Measurements from ENCODE around the gene TRPM4. TPM values are rescaled to one million over a fixed set of nuclear protein-coding genes. Genes with fewer than 3 reads are reported as not detected.
A peak's percentile ranks its signal among the peaks of the same experiment; 100 is the strongest.

Gene TRPM4
- total RNA-seq, 3 donors from 2014 or later (not counting 1 experiment from before 2014, with no cell fraction given) = 0.20 TPM; not detected in 2

GRCh38 chr19:49150944-49151243 is 6.7 kb upstream of the TRPM4 start:
- Histone ChIP-seq H3K4me1 (ENCODE audit: control insufficient read depth, insufficient read depth, low read length) (peaks cover 40% of the 10 kb centered on the region), H3K36me3 (ENCODE audit: control insufficient read depth, insufficient read depth, low read length) (no peaks in the 10 kb centered on the region), H3K27ac (ENCODE audit: low read length) (no peak overlapping the region), H3K27me3 (ENCODE audit: control insufficient read depth, insufficient read depth, low read length) (peaks cover 25% of the 10 kb centered on the region), H3K4me3 (ENCODE audit: low read length) (peak overlapping the region; percentile 56), H3K9me3 (ENCODE audit: control insufficient read depth, insufficient read depth, low read length) (no peaks in the 10 kb centered on the region)
- H3K4me3 Mint-ChIP-seq = peak overlapping the region; percentile 70
- peaks cover 19 to 56% of the 10 kb centered on the region in 2 donors for H3K27me3 Mint-ChIP-seq (ENCODE audit: low read depth in 2 of 2)
- H3K36me3 Mint-ChIP-seq = no peaks in the 10 kb centered on the region
- no peak overlapping the region for H3K27ac Mint-ChIP-seq
- intact Hi-C loops (cut with micrococcal nuclease) = no loop called here
- H3K9me3 Mint-ChIP-seq = no peaks in the 10 kb centered on the region
- DNase-seq (no peak), ATAC-seq (no peak)
- H3K4me1 Mint-ChIP-seq = peaks cover 21 to 48% of the 10 kb centered on the region in 2 donors
- WGBS (ENCODE audit: insufficient coverage) = 9% methylated on average over 13 of the region's 16 CpGs
- no peak for TF ChIP-seq CTCF (IDR thresholded peaks at IDR 0.05)

- Histone ChIP-seq H3K27ac (ENCODE audit: low read length) (no peak overlapping the region), H3K9me3 (ENCODE audit: control insufficient read depth, insufficient read depth, low read length) (no peaks in the 10 kb centered on the region), H3K4me1 (ENCODE audit: control insufficient read depth, insufficient read depth, low read length) (peaks cover 36% of the 10 kb centered on the region), H3K4me3 (ENCODE audit: low read length) (no peak overlapping the region), H3K27me3 (ENCODE audit: control insufficient read depth, insufficient read depth, low read length) (peaks cover 25% of the 10 kb centered on the region), H3K36me3 (ENCODE audit: control insufficient read depth, insufficient read depth, low read length) (no peaks in the 10 kb centered on the region)
- ATAC-seq (peak in 1 of 3 donors; percentile 31), DNase-seq (peak; percentile 41 to 63)
- TF ChIP-seq CTCF (IDR thresholded peaks at IDR 0.05) = no peak
- Mint-ChIP-seq H3K9me3 (no peaks in the 10 kb centered on the region), H3K4me3 (peak overlapping the region; percentile 70), H3K4me1 (peaks cover 20 to 48% of the 10 kb centered on the region in 2 donors), H3K27ac (no peak overlapping the region), H3K36me3 (no peaks in the 10 kb centered on the region), H3K27me3 (ENCODE audit: low read depth in 2 of 2) (peaks cover 19 to 58% of the 10 kb centered on the region in 2 donors)
- 14% methylated on average over 45 of the region's 45 CpGs for WGBS (ENCODE audit: insufficient coverage)
- intact Hi-C loops (cut with micrococcal nuclease) = no loop called here
Measured at GRCh38 chr19:49151267-49152118, 6.1 kb upstream of the TRPM4 start.

- H3K4me1 ChIP-seq (ENCODE audit: control insufficient read depth, insufficient read depth, low read length) = peaks cover 36% of the 10 kb centered on the region
- H3K36me3 ChIP-seq (ENCODE audit: control insufficient read depth, insufficient read depth, low read length) = no peaks in the 10 kb centered on the region
- no peak overlapping the region for H3K27ac ChIP-seq (ENCODE audit: low read length)
- Mint-ChIP-seq H3K27ac (no peak overlapping the region), H3K27me3 (ENCODE audit: low read depth in 2 of 2) (peaks cover 19 to 56% of the 10 kb centered on the region in 2 donors), H3K36me3 (no peaks in the 10 kb centered on the region), H3K4me3 (peak overlapping the region; percentile 52), H3K4me1 (peaks cover 20 to 48% of the 10 kb centered on the region in 2 donors), H3K9me3 (no peaks in the 10 kb centered on the region)
- no peak overlapping the region for H3K4me3 ChIP-seq (ENCODE audit: low read length)
- no peak for ATAC-seq
- intact Hi-C loops (cut with micrococcal nuclease) = no loop called here
- H3K9me3 ChIP-seq (ENCODE audit: control insufficient read depth, insufficient read depth, low read length) = no peaks in the 10 kb centered on the region
- WGBS (ENCODE audit: insufficient coverage) = 21% methylated on average over 10 of the region's 10 CpGs
- TF ChIP-seq CTCF (IDR thresholded peaks at IDR 0.05) = no peak
- DNase-seq = no peak
- peaks cover 25% of the 10 kb centered on the region for H3K27me3 ChIP-seq (ENCODE audit: control insufficient read depth, insufficient read depth, low read length)
Measured at GRCh38 chr19:49152119-49152550, 5.5 kb upstream of the TRPM4 start.

Measured in natural killer cell (primary cell).